SK-N-SH (cell line): ENCODE measurements around the gene CSTPP1. TPM values are rescaled to one million over a fixed set of nuclear protein-coding genes. Genes with fewer than 3 reads are reported as not detected.
"Not testable (repeated sequence)": the region's sequence is repeated elsewhere in the genome, so short reads cannot be mapped to it uniquely, and the experiment has no call there.

ENCODE experiments used
- CTCF ChIA-PET: fragments of 300-600, 350-600 bp; formaldehyde crosslinking; extraction: SDS; loops from one replicate; lab custom pipeline; 2021; lab: Yijun Ruan, JAX
- POLR2A ChIA-PET: fragments of 350-600 bp; sonication (Branson Sonifier 250); formaldehyde crosslinking; extraction: SDS; loops from one replicate; lab custom pipeline; 2020; ENCODE audit warnings: antibody characterized with exemption, inconsistent platforms; lab: Yijun Ruan, JAX
- DNase-seq: peaks from one replicate; pipeline ENCODE4 v3.0.0; 2012
- H2AFZ ChIP-seq: fragments of 200-600 bp; sonication (generic); 2 replicates; pipeline ENCODE4 v1.8.1; 2016; ENCODE audit warnings: antibody characterized with exemption, mild to moderate bottlenecking, low read depth
- H3F3A ChIP-seq: fragments of 200-600 bp; sonication (generic); replicated peaks from 2 replicates; pipeline ENCODE3; 2016; ENCODE audit warnings: antibody characterized with exemption, mild to moderate bottlenecking; ENCODE audit not compliant: insufficient read depth
- H3K27ac ChIP-seq, 2 experiments: fragments of 200-500 bp in 1 of 2; fragments of 200-600 bp in 1 of 2; sonication (Bioruptor generic) in 1 of 2; sonication (generic), shearing (Covaris generic) in 1 of 2; 2 replicates each; pipeline versions ENCODE4 v1.5.1 to v1.6.1; 2014 to 2016; ENCODE audit warnings: low read depth in 2 of 2, inconsistent platforms in 1 of 2, low read length in 1 of 2, mild to moderate bottlenecking in 1 of 2, mixed read lengths in 1 of 2
- H3K27me3 ChIP-seq: fragments of 200-600 bp; sonication (generic), shearing (Covaris generic); 2 replicates; pipeline ENCODE4 v1.6.1; 2016; ENCODE audit warnings: mixed run types; ENCODE audit not compliant: insufficient read depth
- H3K36me3 ChIP-seq, 2 experiments: fragments of 200-500 bp in 1 of 2; fragments of 200-600 bp in 1 of 2; sonication (Bioruptor generic) in 1 of 2; sonication (generic) in 1 of 2; replicated peaks in 1 of 2; 2 replicates each; pipeline versions ENCODE3 to v1.5.1; 2014 to 2016; ENCODE audit warnings: low read length in 1 of 2, mild to moderate bottlenecking in 1 of 2; ENCODE audit not compliant: insufficient read depth in 2 of 2, control insufficient read depth in 1 of 2
- H3K4me1 ChIP-seq, 2 experiments: fragments of 200-500 bp in 1 of 2; fragments of 200-600 bp in 1 of 2; sonication (Bioruptor generic) in 1 of 2; sonication (generic), shearing (Covaris generic) in 1 of 2; 2 replicates each; pipeline versions ENCODE4 v1.5.1 to v1.6.1; 2014 to 2016; ENCODE audit warnings: low read depth in 1 of 2, low read length in 1 of 2, mixed run types in 1 of 2; ENCODE audit not compliant: insufficient read depth in 2 of 2, control insufficient read depth in 1 of 2
- H3K4me2 ChIP-seq: fragments of 200-600 bp; sonication (generic), shearing (Covaris generic); 2 replicates; pipeline ENCODE4 v1.6.1; 2017; ENCODE audit warnings: mixed run types
- H3K4me3 ChIP-seq, 2 experiments: fragments of 200-500 bp in 1 of 2; fragments of 200-600 bp in 1 of 2; sonication (Bioruptor generic) in 1 of 2; sonication (generic), shearing (Covaris generic) in 1 of 2; 2 replicates each; pipeline versions ENCODE4 v1.5.1 to v1.8.1; 2014 to 2016; ENCODE audit warnings: low read depth in 2 of 2, inconsistent platforms in 1 of 2, low read length in 1 of 2, mild to moderate bottlenecking in 1 of 2, mixed read lengths in 1 of 2, moderate library complexity in 1 of 2
- H3K79me2 ChIP-seq: fragments of 200-600 bp; sonication (generic); 2 replicates; pipeline ENCODE4 v1.8.1; 2017; ENCODE audit warnings: mild to moderate bottlenecking; ENCODE audit not compliant: insufficient read depth
- H3K9ac ChIP-seq: fragments of 200-600 bp; sonication (generic); 2 replicates; pipeline ENCODE4 v1.6.1; 2017; ENCODE audit warnings: mixed run types
- H3K9me2 ChIP-seq: fragments of 200-600 bp; sonication (generic); 2 replicates; pipeline ENCODE4 v1.6.1; 2017; ENCODE audit warnings: mixed run types
- H3K9me3 ChIP-seq: fragments of 200-600 bp; sonication (generic); 2 replicates; pipeline ENCODE4 v1.6.1; 2017; ENCODE audit warnings: mixed run types, mild to moderate bottlenecking, moderate library complexity
- H4K20me1 ChIP-seq: fragments of 200-600 bp; sonication (generic); 2 replicates; pipeline ENCODE4 v1.6.1; 2017; ENCODE audit warnings: mild to moderate bottlenecking, mixed run types; ENCODE audit not compliant: insufficient read depth
- CHD2 ChIP-seq: fragments of 150-350 bp; IDR thresholded peaks from 2 replicates; pipeline ENCODE4 v1.6.1; 2018; ENCODE audit warnings: low read length; ENCODE audit not compliant: partially characterized antibody
- EP300 ChIP-seq, 2 experiments: IDR thresholded peaks; 2 replicates each; pipeline versions ENCODE4 v1.4.0 to v1.6.1; 2012; ENCODE audit warnings: borderline replicate concordance in 1 of 2, low read depth in 1 of 2, low read length in 1 of 2
- FOSL2 ChIP-seq: IDR thresholded peaks from 2 replicates; pipeline ENCODE4 v1.4.0; 2012; ENCODE audit warnings: low read depth, mild to moderate bottlenecking, moderate library complexity, borderline replicate concordance
- FOXJ3 ChIP-seq: sonication (generic); formaldehyde crosslinking; IDR thresholded peaks from 2 replicates; pipeline ENCODE4 v1.5.1; 2020; ENCODE audit warnings: mild to moderate bottlenecking, missing genetic modification reagents
- FOXM1 ChIP-seq: IDR thresholded peaks from 2 replicates; pipeline ENCODE4 v1.4.0; 2012; ENCODE audit warnings: low read depth, mild to moderate bottlenecking
- JUND ChIP-seq: IDR thresholded peaks from 2 replicates; pipeline ENCODE4 v1.4.0; 2012
- REST ChIP-seq: IDR thresholded peaks from 2 replicates; pipeline ENCODE4 v1.6.1; 2012; ENCODE audit warnings: mild to moderate bottlenecking, low read depth, low read length, moderate library complexity
- RFX5 ChIP-seq: IDR thresholded peaks from 2 replicates; pipeline ENCODE4 v1.6.1; 2012; ENCODE audit warnings: mild to moderate bottlenecking, improper control_type of control experiment, low read length
- TCF12 ChIP-seq: IDR thresholded peaks from 2 replicates; pipeline ENCODE4 v1.4.0; 2012
- WGBS: methylation state at CpG from one replicate; pipeline ENCODE4 v1.1.6; 2017; ENCODE audit warnings: low lambda C conversion rate; 5-methylcytosine and 5-hydroxymethylcytosine counted together
- polyA plus RNA-seq, 3 experiments: library from polyadenylated mRNA; depleted of rRNA; stranded (reverse); fragments of >200 nt; gene quantifications; 2 replicates each; pipeline ENCODE4 v1.2.3, GENCODE V29; 2012
- TF ChIP-seq, protein P1 (sequence below): fragments of 200-600 bp; sonication (generic); IDR thresholded peaks from 2 replicates; pipeline ENCODE4 v1.6.1; 2017; ENCODE audit warnings: antibody characterized with exemption, mild to moderate bottlenecking, moderate library complexity
- TF ChIP-seq, protein P2 (sequence below): IDR thresholded peaks from 2 replicates; pipeline ENCODE4; 2012

Gene CSTPP1
- polyA plus RNA-seq, 1 of the 3 experiments (the other 2 are of a cell fraction) = 85.7 TPM

DNA sequence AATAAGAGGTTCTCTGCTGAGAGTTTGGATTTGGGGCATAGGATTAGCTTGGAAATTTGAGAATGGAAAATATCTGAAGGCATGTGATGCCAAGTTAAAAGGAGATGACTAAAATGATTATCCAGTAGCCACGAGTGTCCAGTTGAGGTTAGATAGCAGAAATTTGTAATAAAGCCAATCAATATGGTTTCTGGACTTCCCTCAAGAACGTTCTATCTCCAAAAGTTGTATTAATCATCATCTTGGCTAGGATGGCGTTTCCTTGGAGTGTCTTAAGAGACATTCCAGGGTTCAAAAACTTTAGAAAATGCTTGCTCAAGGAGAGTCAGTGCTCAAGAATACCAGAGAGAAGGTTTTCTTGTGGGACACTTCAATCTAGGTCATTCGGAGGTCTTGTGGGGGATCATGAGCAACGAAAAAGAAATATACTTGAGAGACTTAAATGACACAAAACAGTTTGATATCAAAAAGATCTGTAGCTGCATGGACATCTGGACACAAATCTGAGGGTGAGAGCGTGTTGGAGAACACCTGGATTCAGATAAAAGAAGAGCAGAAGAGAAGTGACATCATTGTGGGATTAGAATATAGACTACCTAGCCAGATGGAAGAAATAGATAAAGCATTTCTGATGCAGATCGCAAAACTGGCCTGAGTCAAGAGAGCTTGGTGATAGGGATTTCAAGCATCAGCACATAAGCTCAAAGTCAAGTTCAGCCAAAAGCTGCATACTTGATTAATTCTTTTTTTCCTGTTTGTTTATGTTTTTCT, 142.4 kb downstream of the CSTPP1 start:
- H3K36me3 ChIP-seq = peaks cover 0 to 9% of the 10 kb centered on the region in 2 experiments
- no peaks in the 10 kb centered on the region for H4K20me1 ChIP-seq
- no peak overlapping the region for H3K9ac ChIP-seq
- H3K4me3 ChIP-seq = no peak overlapping the region
- no peak overlapping the region for H3K4me2 ChIP-seq
- TF ChIP-seq FOXM1 (no peak), JUND (no peak), CHD2 (no peak), FOXJ3 (CRISPR knock-in tag) (no peak), FOSL2 (no peak), EP300 (IDR thresholded peaks at IDR 0.05; ENCODE audit: borderline replicate concordance in 1 of 2, low read depth in 1 of 2, low read length in 1 of 2) (no peak), TCF12 (no peak), REST (no peak), RFX5 (no peak)
- TF ChIP-seq, protein P1, sequence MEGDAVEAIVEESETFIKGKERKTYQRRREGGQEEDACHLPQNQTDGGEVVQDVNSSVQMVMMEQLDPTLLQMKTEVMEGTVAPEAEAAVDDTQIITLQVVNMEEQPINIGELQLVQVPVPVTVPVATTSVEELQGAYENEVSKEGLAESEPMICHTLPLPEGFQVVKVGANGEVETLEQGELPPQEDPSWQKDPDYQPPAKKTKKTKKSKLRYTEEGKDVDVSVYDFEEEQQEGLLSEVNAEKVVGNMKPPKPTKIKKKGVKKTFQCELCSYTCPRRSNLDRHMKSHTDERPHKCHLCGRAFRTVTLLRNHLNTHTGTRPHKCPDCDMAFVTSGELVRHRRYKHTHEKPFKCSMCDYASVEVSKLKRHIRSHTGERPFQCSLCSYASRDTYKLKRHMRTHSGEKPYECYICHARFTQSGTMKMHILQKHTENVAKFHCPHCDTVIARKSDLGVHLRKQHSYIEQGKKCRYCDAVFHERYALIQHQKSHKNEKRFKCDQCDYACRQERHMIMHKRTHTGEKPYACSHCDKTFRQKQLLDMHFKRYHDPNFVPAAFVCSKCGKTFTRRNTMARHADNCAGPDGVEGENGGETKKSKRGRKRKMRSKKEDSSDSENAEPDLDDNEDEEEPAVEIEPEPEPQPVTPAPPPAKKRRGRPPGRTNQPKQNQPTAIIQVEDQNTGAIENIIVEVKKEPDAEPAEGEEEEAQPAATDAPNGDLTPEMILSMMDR = no peak
- TF ChIP-seq, protein P2, sequence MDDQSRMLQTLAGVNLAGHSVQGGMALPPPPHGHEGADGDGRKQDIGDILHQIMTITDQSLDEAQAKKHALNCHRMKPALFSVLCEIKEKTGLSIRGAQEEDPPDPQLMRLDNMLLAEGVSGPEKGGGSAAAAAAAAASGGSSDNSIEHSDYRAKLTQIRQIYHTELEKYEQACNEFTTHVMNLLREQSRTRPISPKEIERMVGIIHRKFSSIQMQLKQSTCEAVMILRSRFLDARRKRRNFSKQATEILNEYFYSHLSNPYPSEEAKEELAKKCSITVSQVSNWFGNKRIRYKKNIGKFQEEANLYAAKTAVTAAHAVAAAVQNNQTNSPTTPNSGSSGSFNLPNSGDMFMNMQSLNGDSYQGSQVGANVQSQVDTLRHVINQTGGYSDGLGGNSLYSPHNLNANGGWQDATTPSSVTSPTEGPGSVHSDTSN = no peak
- H3K9me2 ChIP-seq = no peaks in the 10 kb centered on the region
- CTCF ChIA-PET = no interaction called here
- WGBS = 73% methylated on average over 7 of the region's 7 CpGs
- no peaks in the 10 kb centered on the region for H3F3A ChIP-seq
- H3K9me3 ChIP-seq = no peaks in the 10 kb centered on the region
- no peak for DNase-seq
- no peaks in the 10 kb centered on the region for H3K27me3 ChIP-seq
- POLR2A ChIA-PET = no interaction called here
- no peaks in the 10 kb centered on the region for H3K4me1 ChIP-seq
- no peaks in the 10 kb centered on the region for H3K79me2 ChIP-seq
- H2AFZ ChIP-seq = no peak overlapping the region
- H3K27ac ChIP-seq = no peak overlapping the region

GRCh38 chr11:47080775-47081174, 144.2 kb downstream of the CSTPP1 start:
- not testable (repeated sequence) for H3K79me2 ChIP-seq, H3K4me2 ChIP-seq, H3K9ac ChIP-seq, H2AFZ ChIP-seq, H4K20me1 ChIP-seq, H3K4me1 ChIP-seq, H3F3A ChIP-seq, H3K4me3 ChIP-seq, H3K36me3 ChIP-seq, H3K9me3 ChIP-seq, H3K9me2 ChIP-seq, H3K27me3 ChIP-seq, DNase-seq, H3K27ac ChIP-seq
- POLR2A ChIA-PET = interaction anchor here (0.6 kb wide), 1 partner anchor 63 kb away, joined by 8 read pairs; no protein-coding TSS in a partner anchor
- CTCF ChIA-PET = interaction anchor here (0.6 to 1.8 kb wide), 3 partner anchors 9 to 176 kb away, joined by 3 to 8 read pairs (median 4); no protein-coding TSS in a partner anchor
- 86% methylated on average over 1 of the region's 1 CpG for WGBS
